Measurements from ENCODE around the gene HDAC8. TPM values are rescaled to one million over a fixed set of nuclear protein-coding genes. Genes with fewer than 3 reads are reported as not detected.
"Not testable (repeated sequence)": the region's sequence is repeated elsewhere in the genome, so short reads cannot be mapped to it uniquely, and the experiment has no call there.

HDAC8 gene
- total and polyA plus RNA-seq, 2 experiments from 2014 or later, result 36.6 to 40.3 TPM

DNA sequence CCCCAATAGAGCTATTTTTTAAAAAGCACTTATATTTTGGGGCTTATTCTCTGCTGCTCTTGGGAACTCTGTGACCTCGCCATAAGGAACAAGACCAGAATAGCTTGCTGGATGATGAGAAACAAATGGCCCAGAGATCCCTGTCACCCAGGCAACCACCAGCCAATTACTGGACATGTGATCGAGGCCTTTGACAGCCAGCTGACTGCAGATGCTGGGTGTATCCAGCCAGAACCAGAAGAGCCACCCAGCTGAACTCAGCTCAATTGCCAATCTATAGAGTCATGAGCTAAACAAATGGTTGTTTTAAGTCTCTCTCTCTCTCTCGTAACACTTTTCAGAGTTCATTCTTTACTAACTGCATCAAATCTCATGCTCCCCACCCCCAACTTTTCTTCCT, 242.5 kb downstream of the HDAC8 start:
- no peaks in the 10 kb centered on the region for H3K4me1 ChIP-seq (ENCODE audit: low read depth)
- no peak overlapping the region for H3K4me3 ChIP-seq
- no peak for DNase-seq (ENCODE audit: low read depth in 1 of 2, low spot score in 1 of 2)
- no peaks in the 10 kb centered on the region for H3K9me3 ChIP-seq (ENCODE audit: low read depth)
- H3K36me3 ChIP-seq, result no peaks in the 10 kb centered on the region
- no peaks in the 10 kb centered on the region for H3K27me3 ChIP-seq
- TF ChIP-seq, protein P1, sequence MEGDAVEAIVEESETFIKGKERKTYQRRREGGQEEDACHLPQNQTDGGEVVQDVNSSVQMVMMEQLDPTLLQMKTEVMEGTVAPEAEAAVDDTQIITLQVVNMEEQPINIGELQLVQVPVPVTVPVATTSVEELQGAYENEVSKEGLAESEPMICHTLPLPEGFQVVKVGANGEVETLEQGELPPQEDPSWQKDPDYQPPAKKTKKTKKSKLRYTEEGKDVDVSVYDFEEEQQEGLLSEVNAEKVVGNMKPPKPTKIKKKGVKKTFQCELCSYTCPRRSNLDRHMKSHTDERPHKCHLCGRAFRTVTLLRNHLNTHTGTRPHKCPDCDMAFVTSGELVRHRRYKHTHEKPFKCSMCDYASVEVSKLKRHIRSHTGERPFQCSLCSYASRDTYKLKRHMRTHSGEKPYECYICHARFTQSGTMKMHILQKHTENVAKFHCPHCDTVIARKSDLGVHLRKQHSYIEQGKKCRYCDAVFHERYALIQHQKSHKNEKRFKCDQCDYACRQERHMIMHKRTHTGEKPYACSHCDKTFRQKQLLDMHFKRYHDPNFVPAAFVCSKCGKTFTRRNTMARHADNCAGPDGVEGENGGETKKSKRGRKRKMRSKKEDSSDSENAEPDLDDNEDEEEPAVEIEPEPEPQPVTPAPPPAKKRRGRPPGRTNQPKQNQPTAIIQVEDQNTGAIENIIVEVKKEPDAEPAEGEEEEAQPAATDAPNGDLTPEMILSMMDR (IDR thresholded peaks at IDR 0.05; ENCODE audit: low read depth, low read length), result no peak
- H3K27ac ChIP-seq, result no peak overlapping the region

- DNase-seq (ENCODE audit: low read depth in 1 of 2, low spot score in 1 of 2), result no peak
Measured at GRCh38 chrX:72326605-72327300, 245.9 kb downstream of the HDAC8 start.

DNA sequence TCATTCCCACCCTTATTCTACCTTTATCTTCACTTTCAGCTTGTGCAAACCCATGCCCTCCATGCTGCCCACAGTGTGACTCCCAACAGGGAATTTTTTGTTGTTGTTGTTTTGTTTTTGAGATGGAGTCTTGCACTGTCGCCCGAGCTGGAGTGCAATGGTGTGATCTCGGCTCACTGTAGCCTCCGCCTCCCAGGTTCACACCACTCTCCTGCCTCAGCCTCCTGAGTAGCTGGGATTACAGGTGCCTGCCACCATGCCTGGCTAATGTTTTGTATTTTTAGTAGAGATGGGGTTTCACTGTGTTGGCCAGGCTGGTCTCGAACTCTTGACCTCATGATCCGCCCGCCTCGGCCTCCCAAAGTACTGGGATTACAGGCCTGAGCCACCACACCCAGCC, 253.0 kb downstream of the HDAC8 start:
- not testable (repeated sequence) for H3K9me3 ChIP-seq (ENCODE audit: low read depth); H3K4me3 ChIP-seq; H3K36me3 ChIP-seq; DNase-seq (ENCODE audit: low read depth in 1 of 2, low spot score in 1 of 2); H3K27me3 ChIP-seq; H3K27ac ChIP-seq; H3K4me1 ChIP-seq (ENCODE audit: low read depth)

More at GRCh38 chrX:72326605-72327300, 245.9 kb downstream of the HDAC8 start:
- TF ChIP-seq, protein P1 (IDR thresholded peaks at IDR 0.05; ENCODE audit: low read depth, low read length), result no peak
- H3K4me1 ChIP-seq (ENCODE audit: low read depth), result no peaks in the 10 kb centered on the region
- no peak overlapping the region for H3K4me3 ChIP-seq
- no peaks in the 10 kb centered on the region for H3K36me3 ChIP-seq
- no peaks in the 10 kb centered on the region for H3K9me3 ChIP-seq (ENCODE audit: low read depth)
- no peaks in the 10 kb centered on the region for H3K27me3 ChIP-seq
- H3K27ac ChIP-seq, result no peak overlapping the region

DNA sequence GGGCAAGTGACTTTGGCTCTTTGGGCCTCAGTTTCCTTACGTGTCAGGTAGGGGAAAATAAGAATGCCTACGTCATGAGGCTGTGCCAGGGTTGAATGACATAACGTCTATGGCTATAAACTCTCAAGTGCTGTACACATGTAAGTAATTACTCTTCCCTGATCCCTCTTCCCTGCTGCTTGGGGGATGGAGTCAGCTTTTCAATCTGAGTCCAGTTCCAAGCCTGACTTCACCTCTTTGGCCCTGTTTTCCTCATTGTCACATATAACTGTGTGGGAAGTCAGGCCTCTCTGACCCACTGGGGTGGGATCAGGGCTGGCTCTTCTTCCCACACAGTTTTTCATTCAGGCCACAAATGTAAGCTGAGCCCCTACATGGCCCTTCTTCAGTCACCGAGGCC, 255.5 kb downstream of the HDAC8 start:
- H3K4me3 ChIP-seq, result no peak overlapping the region
- H3K4me1 ChIP-seq (ENCODE audit: low read depth), result no peaks in the 10 kb centered on the region
- H3K36me3 ChIP-seq, result no peaks in the 10 kb centered on the region
- no peaks in the 10 kb centered on the region for H3K9me3 ChIP-seq (ENCODE audit: low read depth)
- H3K27me3 ChIP-seq, result no peaks in the 10 kb centered on the region
- TF ChIP-seq, protein P1 (IDR thresholded peaks at IDR 0.05; ENCODE audit: low read depth, low read length), result no peak
- no peak for DNase-seq (ENCODE audit: low read depth in 1 of 2, low spot score in 1 of 2)
- no peak overlapping the region for H3K27ac ChIP-seq

- DNase-seq (ENCODE audit: low read depth in 1 of 2, low spot score in 1 of 2), result no peak
- no peaks in the 10 kb centered on the region for H3K4me1 ChIP-seq (ENCODE audit: low read depth)
- H3K9me3 ChIP-seq (ENCODE audit: low read depth), result no peaks in the 10 kb centered on the region
- H3K27ac ChIP-seq, result no peak overlapping the region
- no peaks in the 10 kb centered on the region for H3K36me3 ChIP-seq
- TF ChIP-seq, protein P1 (IDR thresholded peaks at IDR 0.05; ENCODE audit: low read depth, low read length), result no peak
- no peak overlapping the region for H3K4me3 ChIP-seq
- no peaks in the 10 kb centered on the region for H3K27me3 ChIP-seq
Measured at GRCh38 chrX:72316408-72317110, 256.1 kb downstream of the HDAC8 start.

GRCh38 chrX:72314881-72315280, 257.8 kb downstream of the HDAC8 start:
- no peak for DNase-seq (ENCODE audit: low read depth in 1 of 2, low spot score in 1 of 2)

More at GRCh38 chrX:72314881-72315280, 257.8 kb downstream of the HDAC8 start:
- H3K4me1 ChIP-seq (ENCODE audit: low read depth), result no peaks in the 10 kb centered on the region
- H3K9me3 ChIP-seq (ENCODE audit: low read depth), result no peaks in the 10 kb centered on the region
- no peaks in the 10 kb centered on the region for H3K27me3 ChIP-seq
- no peak overlapping the region for H3K4me3 ChIP-seq
- no peak overlapping the region for H3K27ac ChIP-seq
- TF ChIP-seq, protein P1 (IDR thresholded peaks at IDR 0.05; ENCODE audit: low read depth, low read length), result no peak
- no peaks in the 10 kb centered on the region for H3K36me3 ChIP-seq

Data from cardiac muscle cell (in vitro differentiated cells and primary cell).